K562 (cell line): Measurements from ENCODE around the gene DNAJB1. TPM values are rescaled to one million over a fixed set of nuclear protein-coding genes. Genes with fewer than 3 reads are reported as not detected.

Experiments
- BMI1 ChIP-seq: fragments of 150-350 bp; IDR thresholded peaks from 2 replicates; pipeline ENCODE4 v1.6.1; 2014; ENCODE audit warnings: low read length
- CBX8 ChIP-seq: fragments of 200-600 bp; sonication (generic); IDR thresholded peaks from 2 replicates; pipeline ENCODE4 v1.6.1; 2012; ENCODE audit warnings: borderline replicate concordance, mixed run types, low read depth, mild to moderate bottlenecking, moderate library complexity, mixed read lengths, low read length, control low read depth, inconsistent platforms; ENCODE audit not compliant: poor library complexity, severe bottlenecking; ENCODE audit errors: extremely low read depth
- ESRRB ChIP-seq: fragments of 250-450 bp; sonication (Bioruptor Pico); IDR thresholded peaks from 2 replicates; pipeline ENCODE4 v1.5.0; 2020; ENCODE audit warnings: mild to moderate bottlenecking, moderate library complexity, borderline replicate concordance
- FOS ChIP-seq: IDR thresholded peaks from 3 replicates; pipeline ENCODE4 v1.6.1; 2011; ENCODE audit not compliant: insufficient read length; ENCODE audit errors: extremely low read depth
- HDAC8 ChIP-seq: fragments of 450-650 bp; IDR thresholded peaks from 2 replicates; pipeline ENCODE4 v1.6.1; 2016; ENCODE audit warnings: mild to moderate bottlenecking, missing genetic modification characterization, moderate library complexity, missing compliant biosample characterization
- LCOR ChIP-seq: sonication (generic); formaldehyde crosslinking; IDR thresholded peaks from 2 replicates; pipeline ENCODE4 v1.8.0; 2022; ENCODE audit warnings: mild to moderate bottlenecking, missing genetic modification reagents
- MEF2D ChIP-seq: conservative IDR thresholded peaks from 2 replicates; pipeline ENCODE4 v1.6.1; 2016; ENCODE audit warnings: low read depth, missing genetic modification characterization, missing compliant biosample characterization
- RBM25 ChIP-seq: fragments of 200-400 bp; formaldehyde crosslinking; IDR thresholded peaks from 2 replicates; pipeline ENCODE4 v1.6.1; 2018; ENCODE audit warnings: low read length, low read depth, moderate library complexity; ENCODE audit not compliant: severe bottlenecking
- SMARCA5 ChIP-seq: fragments of 450-650 bp; IDR thresholded peaks from 2 replicates; pipeline ENCODE4 v1.6.1; 2016
- TAF1 ChIP-seq: IDR thresholded peaks from 2 replicates; pipeline ENCODE4 v1.6.1; 2011; ENCODE audit warnings: mild to moderate bottlenecking, low read length, moderate library complexity; ENCODE audit not compliant: insufficient read depth, control insufficient read depth, severe bottlenecking; ENCODE audit errors: extremely low read depth
- U2AF2 ChIP-seq: fragments of 200-400 bp; formaldehyde crosslinking; optimal IDR thresholded peaks from 2 replicates; pipeline ENCODE3; 2017; ENCODE audit warnings: low read depth, mild to moderate bottlenecking, low read length
- XRCC3 ChIP-seq: fragments of 450-650 bp; IDR thresholded peaks from 2 replicates; pipeline ENCODE4 v1.6.1; 2017; ENCODE audit warnings: mild to moderate bottlenecking, moderate library complexity
- YBX1 ChIP-seq: fragments of 450-650 bp; IDR thresholded peaks from 2 replicates; pipeline ENCODE4 v1.7.1; 2016; ENCODE audit warnings: mild to moderate bottlenecking
- ZFP36 ChIP-seq: fragments of 150-350 bp; IDR thresholded peaks from 2 replicates; pipeline ENCODE4 v1.6.1; 2018; ENCODE audit warnings: low read length, low read depth; ENCODE audit not compliant: partially characterized antibody
- ZMIZ1 ChIP-seq, 2 experiments: fragments of 150-350 bp in 1 of 2; IDR thresholded peaks; 2 replicates each; pipeline ENCODE4 v1.6.1; 2012 to 2016; ENCODE audit warnings: low read depth in 2 of 2, low read length in 2 of 2, mild to moderate bottlenecking in 1 of 2, moderate library complexity in 1 of 2
- ZNF444 ChIP-seq: fragments of 250-450 bp; sonication (Bioruptor Pico); IDR thresholded peaks from 2 replicates; pipeline ENCODE4 v1.4.0; 2020; ENCODE audit warnings: mild to moderate bottlenecking, moderate library complexity
- polyA plus RNA-seq, 8 experiments: library from polyadenylated mRNA; depleted of rRNA in 4 of 8; stranded (reverse) in 5 of 8; unstranded in 3 of 8; fragments of >200 nt; fragmentation: Nextera tagmentation in 2 of 8; fragmentation: Illumina TruSeq in 1 of 8; extraction: Ambion mirVana in 2 of 8; extraction: Trizol in 1 of 8; gene quantifications; 2 replicates each; pipeline versions ENCODE4 v1.2.1 to v1.2.3, GENCODE V29; 2011 to 2014; ENCODE audit warnings: inconsistent platforms in 1 of 8, missing spikeins in 1 of 8
- total RNA-seq, 7 experiments: library from RNA; depleted of rRNA in 6 of 7; stranded (reverse); fragments of >200 nt in 6 of 7; fragmentation: Illumina TruSeq in 2 of 7; extraction: Trizol in 2 of 7; gene quantifications; 2 replicates each; pipeline versions ENCODE4 v1.2.1 to v1.2.3, GENCODE V29; 2011 to 2021; ENCODE audit warnings: low replicate concordance in 1 of 7
- TF ChIP-seq, protein P1 (sequence below), 2 experiments: fragments of 450-650 bp; formaldehyde crosslinking in 1 of 2; IDR thresholded peaks; 2 replicates each; pipeline versions ENCODE4 v1.4.0 to v1.6.1; 2014 to 2020; ENCODE audit warnings: mild to moderate bottlenecking in 2 of 2, borderline replicate concordance in 1 of 2, low read depth in 1 of 2

DNAJB1 gene
- total and polyA plus RNA-seq, 9 of the 15 experiments (the other 6 are each of a cell fraction or from before 2014, with no cell fraction given): 13.2 to 113 (median 62.1) TPM

DNA sequence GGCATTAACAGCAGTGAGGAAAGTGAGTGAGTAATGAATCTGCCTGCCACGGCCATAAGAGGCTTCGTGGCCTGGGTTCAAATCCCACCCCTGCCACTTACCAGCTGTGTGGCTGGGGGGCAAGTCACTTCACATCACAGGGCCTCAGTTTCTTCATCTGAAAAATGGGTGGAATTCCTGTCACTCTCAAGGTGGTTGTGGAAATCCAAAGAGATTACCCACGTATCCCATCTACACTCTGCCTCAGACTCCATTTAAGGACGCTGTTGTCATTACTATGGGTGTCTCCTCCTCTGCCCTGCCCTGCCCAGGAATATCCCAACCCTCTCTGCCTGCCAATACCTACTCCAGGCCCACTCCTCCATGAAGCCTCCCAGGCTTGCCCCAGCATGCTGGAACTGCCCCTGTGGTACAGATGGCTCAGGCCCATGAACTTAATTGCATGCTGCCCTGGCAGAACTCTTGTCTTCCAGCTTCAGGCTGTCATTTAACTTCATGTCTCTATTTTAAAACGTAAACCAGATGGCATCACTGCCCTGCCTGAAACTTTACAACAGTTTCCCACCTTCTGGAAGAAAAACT, 25.4 kb downstream of the DNAJB1 start (continued):
- no peak for TF ChIP-seq ZMIZ1 (IDR thresholded peaks at IDR 0.05; ENCODE audit: low read depth in 2 of 2, low read length in 2 of 2)
- no peak for TF ChIP-seq BMI1
- TF ChIP-seq XRCC3: no peak
- TF ChIP-seq YBX1: no peak
- peak; percentile 87 for TF ChIP-seq ZFP36
- no peak for TF ChIP-seq HDAC8
- TF ChIP-seq ESRRB (CRISPR knock-in tag): no peak
- TF ChIP-seq MEF2D (tag): no peak
- peak; percentile 53; the same call in 1 of the 2 replicates for TF ChIP-seq SMARCA5
- no peak for TF ChIP-seq TAF1
- no peak for TF ChIP-seq CBX8
- TF ChIP-seq, protein P1, sequence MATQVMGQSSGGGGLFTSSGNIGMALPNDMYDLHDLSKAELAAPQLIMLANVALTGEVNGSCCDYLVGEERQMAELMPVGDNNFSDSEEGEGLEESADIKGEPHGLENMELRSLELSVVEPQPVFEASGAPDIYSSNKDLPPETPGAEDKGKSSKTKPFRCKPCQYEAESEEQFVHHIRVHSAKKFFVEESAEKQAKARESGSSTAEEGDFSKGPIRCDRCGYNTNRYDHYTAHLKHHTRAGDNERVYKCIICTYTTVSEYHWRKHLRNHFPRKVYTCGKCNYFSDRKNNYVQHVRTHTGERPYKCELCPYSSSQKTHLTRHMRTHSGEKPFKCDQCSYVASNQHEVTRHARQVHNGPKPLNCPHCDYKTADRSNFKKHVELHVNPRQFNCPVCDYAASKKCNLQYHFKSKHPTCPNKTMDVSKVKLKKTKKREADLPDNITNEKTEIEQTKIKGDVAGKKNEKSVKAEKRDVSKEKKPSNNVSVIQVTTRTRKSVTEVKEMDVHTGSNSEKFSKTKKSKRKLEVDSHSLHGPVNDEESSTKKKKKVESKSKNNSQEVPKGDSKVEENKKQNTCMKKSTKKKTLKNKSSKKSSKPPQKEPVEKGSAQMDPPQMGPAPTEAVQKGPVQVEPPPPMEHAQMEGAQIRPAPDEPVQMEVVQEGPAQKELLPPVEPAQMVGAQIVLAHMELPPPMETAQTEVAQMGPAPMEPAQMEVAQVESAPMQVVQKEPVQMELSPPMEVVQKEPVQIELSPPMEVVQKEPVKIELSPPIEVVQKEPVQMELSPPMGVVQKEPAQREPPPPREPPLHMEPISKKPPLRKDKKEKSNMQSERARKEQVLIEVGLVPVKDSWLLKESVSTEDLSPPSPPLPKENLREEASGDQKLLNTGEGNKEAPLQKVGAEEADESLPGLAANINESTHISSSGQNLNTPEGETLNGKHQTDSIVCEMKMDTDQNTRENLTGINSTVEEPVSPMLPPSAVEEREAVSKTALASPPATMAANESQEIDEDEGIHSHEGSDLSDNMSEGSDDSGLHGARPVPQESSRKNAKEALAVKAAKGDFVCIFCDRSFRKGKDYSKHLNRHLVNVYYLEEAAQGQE (IDR thresholded peaks at IDR 0.05; ENCODE audit: borderline replicate concordance): no peak
- TF ChIP-seq, protein P1 (CRISPR knock-in tag; IDR thresholded peaks at IDR 0.05; ENCODE audit: low read depth): no peak
- no peak for TF ChIP-seq ZNF444 (CRISPR knock-in tag)
- TF ChIP-seq U2AF2: no peak
- TF ChIP-seq FOS: no peak
- peak; percentile 86 for TF ChIP-seq RBM25
- TF ChIP-seq LCOR (CRISPR knock-in tag): no peak
